HL-60 (cell line): ENCODE data around the gene NDUFC2.
A peak's percentile ranks its signal among the peaks of the same experiment; 100 is the strongest.

ENCODE experiments used
- DNase-seq, 2 experiments: peaks; one replicate each; pipeline ENCODE4 v3.0.0-alpha.2; 2010 to 2020; ENCODE audit warnings: low read depth in 1 of 2, low spot score in 1 of 2
- H3K27ac ChIP-seq: fragments of 250-450 bp; sonication (Bioruptor Pico); replicated peaks from 2 replicates; pipeline ENCODE4 v1.5.1; 2020; ENCODE audit warnings: mild to moderate bottlenecking, moderate library complexity
- H3K27me3 ChIP-seq: fragments of 250-450 bp; sonication (Bioruptor Pico); 2 replicates; pipeline ENCODE4 v1.5.1; 2021; ENCODE audit warnings: mild to moderate bottlenecking, moderate library complexity; ENCODE audit not compliant: insufficient read depth, poor library complexity, severe bottlenecking
- H3K4me3 ChIP-seq: replicated peaks from 2 replicates; pipeline ENCODE4 v1.5.1; 2011; ENCODE audit warnings: mild to moderate bottlenecking, control low read depth, low read length; ENCODE audit not compliant: insufficient read depth
- GABPA ChIP-seq: IDR thresholded peaks from 2 replicates; pipeline ENCODE4 v1.6.1; 2012; ENCODE audit warnings: low read depth
- POLR2AphosphoS5 ChIP-seq: IDR thresholded peaks from 2 replicates; pipeline ENCODE4 v1.6.1; 2012; ENCODE audit warnings: low read depth
- SPI1 ChIP-seq: IDR thresholded peaks from 2 replicates; pipeline ENCODE4 v1.6.1; 2012; ENCODE audit warnings: low read depth, mild to moderate bottlenecking, borderline replicate concordance
- TF ChIP-seq, protein P1 (sequence below): IDR thresholded peaks from one replicate; pipeline ENCODE4 v1.5.1; 2011; ENCODE audit warnings: low read length, control low read depth, inconsistent platforms; ENCODE audit not compliant: insufficient read depth
- TF ChIP-seq, protein P2 (sequence below): IDR thresholded peaks from 2 replicates; pipeline ENCODE4 v1.6.1; 2012; ENCODE audit warnings: low read depth; ENCODE audit not compliant: insufficient replicate concordance

Gene NDUFC2

DNA sequence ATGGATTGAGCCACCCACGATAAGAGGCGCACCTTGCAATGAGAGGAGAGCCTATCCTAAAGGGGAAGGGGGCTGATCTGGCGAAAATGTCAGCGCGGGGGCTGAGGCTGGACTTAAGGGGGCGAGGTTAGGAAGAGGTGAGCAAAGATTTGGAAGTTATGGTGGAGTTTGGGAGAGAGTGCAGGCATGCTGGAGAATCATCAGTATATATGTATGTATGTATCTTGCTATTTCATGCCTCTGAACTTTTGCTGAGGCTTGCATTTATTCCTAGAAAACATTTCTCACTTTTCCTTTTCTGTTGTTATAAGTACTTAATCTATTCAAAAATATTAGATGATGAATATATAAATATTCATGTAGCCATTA is 33.2 kb downstream of the NDUFC2 start:
- DNase-seq: no peak
- H3K27ac ChIP-seq: no peak overlapping the region
- TF ChIP-seq GABPA: no peak
- no peak for TF ChIP-seq POLR2AphosphoS5
- no peak for TF ChIP-seq SPI1
- TF ChIP-seq, protein P1, sequence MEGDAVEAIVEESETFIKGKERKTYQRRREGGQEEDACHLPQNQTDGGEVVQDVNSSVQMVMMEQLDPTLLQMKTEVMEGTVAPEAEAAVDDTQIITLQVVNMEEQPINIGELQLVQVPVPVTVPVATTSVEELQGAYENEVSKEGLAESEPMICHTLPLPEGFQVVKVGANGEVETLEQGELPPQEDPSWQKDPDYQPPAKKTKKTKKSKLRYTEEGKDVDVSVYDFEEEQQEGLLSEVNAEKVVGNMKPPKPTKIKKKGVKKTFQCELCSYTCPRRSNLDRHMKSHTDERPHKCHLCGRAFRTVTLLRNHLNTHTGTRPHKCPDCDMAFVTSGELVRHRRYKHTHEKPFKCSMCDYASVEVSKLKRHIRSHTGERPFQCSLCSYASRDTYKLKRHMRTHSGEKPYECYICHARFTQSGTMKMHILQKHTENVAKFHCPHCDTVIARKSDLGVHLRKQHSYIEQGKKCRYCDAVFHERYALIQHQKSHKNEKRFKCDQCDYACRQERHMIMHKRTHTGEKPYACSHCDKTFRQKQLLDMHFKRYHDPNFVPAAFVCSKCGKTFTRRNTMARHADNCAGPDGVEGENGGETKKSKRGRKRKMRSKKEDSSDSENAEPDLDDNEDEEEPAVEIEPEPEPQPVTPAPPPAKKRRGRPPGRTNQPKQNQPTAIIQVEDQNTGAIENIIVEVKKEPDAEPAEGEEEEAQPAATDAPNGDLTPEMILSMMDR: no peak
- TF ChIP-seq, protein P2, sequence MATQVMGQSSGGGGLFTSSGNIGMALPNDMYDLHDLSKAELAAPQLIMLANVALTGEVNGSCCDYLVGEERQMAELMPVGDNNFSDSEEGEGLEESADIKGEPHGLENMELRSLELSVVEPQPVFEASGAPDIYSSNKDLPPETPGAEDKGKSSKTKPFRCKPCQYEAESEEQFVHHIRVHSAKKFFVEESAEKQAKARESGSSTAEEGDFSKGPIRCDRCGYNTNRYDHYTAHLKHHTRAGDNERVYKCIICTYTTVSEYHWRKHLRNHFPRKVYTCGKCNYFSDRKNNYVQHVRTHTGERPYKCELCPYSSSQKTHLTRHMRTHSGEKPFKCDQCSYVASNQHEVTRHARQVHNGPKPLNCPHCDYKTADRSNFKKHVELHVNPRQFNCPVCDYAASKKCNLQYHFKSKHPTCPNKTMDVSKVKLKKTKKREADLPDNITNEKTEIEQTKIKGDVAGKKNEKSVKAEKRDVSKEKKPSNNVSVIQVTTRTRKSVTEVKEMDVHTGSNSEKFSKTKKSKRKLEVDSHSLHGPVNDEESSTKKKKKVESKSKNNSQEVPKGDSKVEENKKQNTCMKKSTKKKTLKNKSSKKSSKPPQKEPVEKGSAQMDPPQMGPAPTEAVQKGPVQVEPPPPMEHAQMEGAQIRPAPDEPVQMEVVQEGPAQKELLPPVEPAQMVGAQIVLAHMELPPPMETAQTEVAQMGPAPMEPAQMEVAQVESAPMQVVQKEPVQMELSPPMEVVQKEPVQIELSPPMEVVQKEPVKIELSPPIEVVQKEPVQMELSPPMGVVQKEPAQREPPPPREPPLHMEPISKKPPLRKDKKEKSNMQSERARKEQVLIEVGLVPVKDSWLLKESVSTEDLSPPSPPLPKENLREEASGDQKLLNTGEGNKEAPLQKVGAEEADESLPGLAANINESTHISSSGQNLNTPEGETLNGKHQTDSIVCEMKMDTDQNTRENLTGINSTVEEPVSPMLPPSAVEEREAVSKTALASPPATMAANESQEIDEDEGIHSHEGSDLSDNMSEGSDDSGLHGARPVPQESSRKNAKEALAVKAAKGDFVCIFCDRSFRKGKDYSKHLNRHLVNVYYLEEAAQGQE: no peak
- no peak overlapping the region for H3K4me3 ChIP-seq
- no peaks in the 10 kb centered on the region for H3K27me3 ChIP-seq

DNA sequence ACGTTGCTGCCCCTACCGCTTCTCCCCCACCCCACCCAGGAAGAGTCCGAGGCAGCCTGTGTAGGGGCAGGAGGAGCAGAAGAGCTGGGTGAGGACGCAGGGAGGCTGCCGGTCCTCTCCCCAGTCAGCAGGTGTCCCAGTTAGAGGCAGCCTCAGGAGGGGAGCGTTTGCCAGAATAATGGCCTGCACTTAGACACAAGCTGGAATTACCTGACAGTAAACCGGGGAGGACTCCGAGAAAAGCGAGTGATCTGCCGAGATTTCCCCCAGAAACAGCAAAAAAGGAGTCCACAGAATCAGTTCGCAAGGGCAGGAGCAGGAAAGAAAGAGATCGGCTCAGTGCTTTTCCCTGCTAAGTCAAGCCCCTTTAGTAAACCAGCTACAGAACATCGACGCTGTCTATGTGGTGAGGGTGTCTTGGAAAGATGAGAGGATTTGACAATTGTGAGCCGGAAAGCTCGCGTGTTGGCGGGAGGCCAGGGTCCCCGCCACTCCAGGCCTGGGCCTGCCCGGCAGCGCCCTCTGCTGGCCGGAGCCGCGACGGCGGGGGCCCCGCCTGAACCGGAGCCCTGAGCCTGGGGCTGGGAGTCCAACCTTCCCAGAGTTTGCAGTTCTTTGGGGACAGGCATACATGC is 33.7 kb downstream of the NDUFC2 start:
- Histone ChIP-seq H3K27me3 (no peaks in the 10 kb centered on the region), H3K27ac (no peak overlapping the region), H3K4me3 (0 out of 2 replicates have a peak overlapping the region, but pooled peaks have one; percentile 4)
- TF ChIP-seq, protein P1: peak; percentile 96
- TF ChIP-seq POLR2AphosphoS5: peak; percentile 51; the same call in 1 of the 2 replicates
- TF ChIP-seq, protein P2: no peak
- DNase-seq: peak; percentile 47 to 56

DNA sequence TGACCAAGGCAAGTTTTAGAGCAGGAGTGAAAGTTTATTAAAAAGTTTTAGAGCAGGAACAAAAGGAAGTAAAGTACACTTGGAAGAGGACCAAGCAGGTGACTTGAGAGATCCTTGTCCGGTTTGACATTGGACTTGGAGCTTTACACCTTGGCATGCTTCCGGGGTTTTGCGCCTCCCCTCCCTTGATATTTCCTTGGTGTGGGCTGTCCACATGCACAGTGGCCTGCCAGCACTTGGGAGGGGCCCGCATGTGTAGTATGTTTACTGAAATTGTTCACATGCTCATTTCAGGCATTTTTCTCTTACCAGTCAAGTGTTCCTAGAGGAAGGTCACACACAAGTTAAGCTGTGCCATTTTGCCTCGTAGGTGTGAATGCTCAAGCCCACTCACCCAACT is 35.0 kb downstream of the NDUFC2 start:
- DNase-seq: no peak
- no peak overlapping the region for H3K4me3 ChIP-seq
- TF ChIP-seq, protein P1: no peak
- TF ChIP-seq SPI1: no peak
- TF ChIP-seq, protein P2: no peak
- no peak for TF ChIP-seq POLR2AphosphoS5
- no peak for TF ChIP-seq GABPA
- H3K27ac ChIP-seq: no peak overlapping the region
- H3K27me3 ChIP-seq: no peaks in the 10 kb centered on the region
